ENCODE measurements around the gene RNF151.
"Not testable (repeated sequence)": the region's sequence is repeated elsewhere in the genome, so short reads cannot be mapped to it uniquely, and the experiment has no call there.

Gene RNF151

DNA sequence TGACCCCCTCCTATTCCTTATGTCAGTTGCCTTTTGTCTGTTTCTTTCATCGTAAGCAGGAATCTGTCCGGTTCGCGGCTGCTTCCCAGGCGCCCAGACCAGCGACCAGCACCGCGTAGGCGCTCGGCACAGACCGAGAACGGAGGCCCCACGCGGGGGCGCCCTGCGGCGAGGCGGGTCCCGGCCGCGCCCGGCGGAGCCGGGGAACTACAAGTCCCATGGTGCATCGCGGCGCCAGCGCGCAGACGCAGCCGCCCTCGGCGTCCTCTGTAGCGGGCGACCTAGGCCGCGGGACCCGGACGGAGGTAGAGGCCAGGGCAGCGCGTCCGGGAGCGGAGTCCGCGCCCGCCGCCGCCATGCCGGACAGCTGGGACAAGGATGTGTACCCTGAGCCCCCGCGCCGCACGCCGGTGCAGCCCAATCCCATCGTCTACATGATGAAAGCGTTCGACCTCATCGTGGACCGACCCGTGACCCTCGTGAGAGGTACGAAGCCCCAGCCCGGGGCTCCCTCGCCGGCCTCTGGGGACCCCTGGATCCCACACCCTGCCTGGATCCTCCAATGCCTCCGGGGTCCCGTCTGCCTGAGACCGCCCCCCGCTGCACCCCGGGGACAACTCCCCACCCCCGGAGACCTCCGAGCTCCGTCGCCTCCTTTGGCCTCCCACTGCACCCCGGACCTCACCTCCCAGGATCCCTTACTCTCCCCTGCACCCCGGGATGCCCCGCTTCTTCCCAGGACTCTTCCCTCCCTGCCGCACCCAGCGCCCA is 7.2 kb upstream of the RNF151 start, which contains the start of gene NDUFB10:
Gene NDUFB10 (plus strand): TSS at position 270 of the 771 bp plus-strand sequence. CDS start 87 bp downstream, at position 357.
- peak; percentile 96 for DNase-seq (ENCODE audit: low read depth, low spot score)

DNA sequence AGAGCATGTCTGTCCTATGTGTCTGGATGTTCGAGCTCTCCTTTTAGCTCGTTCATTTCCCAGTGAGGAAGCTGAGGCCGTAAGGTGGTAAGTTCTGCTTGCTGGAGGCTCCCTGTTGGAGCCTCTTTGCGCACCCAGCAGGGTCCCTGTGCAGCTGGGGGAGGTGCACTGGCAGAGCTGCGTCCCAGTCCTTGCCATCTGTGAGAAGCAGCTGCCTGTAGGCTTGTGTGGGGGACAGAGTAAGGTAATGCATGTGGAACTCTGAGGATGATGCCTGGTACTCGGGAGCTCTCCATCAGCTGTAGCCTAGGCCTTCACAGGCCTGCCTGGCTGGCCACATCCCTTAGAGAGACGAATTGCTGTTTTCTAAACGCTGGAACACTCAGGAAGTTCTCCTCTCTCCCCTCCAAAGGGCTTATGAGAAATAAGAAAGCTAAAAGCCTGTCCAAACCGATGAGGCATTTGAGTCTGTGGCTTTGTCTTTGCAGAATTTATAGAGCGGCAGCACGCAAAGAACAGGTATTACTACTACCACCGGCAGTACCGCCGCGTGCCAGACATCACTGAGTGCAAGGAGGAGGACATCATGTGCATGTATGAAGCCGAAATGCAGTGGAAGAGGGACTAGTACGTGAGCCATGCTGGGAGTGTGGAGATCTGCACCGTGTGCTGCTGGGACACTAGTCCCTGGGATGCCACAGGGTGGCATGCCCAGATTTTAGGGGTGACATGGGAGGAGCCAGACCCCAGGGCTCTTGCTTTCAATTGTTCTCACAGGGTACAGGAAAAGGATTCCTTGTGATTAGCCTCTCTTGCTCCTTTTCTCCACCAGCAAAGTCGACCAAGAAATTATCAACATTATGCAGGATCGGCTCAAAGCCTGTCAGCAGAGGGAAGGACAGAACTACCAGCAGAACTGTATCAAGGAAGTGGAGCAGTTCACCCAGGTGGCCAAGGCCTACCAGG is 5.7 kb upstream of the RNF151 start:
- DNase-seq (ENCODE audit: low read depth, low spot score): peak; percentile 40

DNA sequence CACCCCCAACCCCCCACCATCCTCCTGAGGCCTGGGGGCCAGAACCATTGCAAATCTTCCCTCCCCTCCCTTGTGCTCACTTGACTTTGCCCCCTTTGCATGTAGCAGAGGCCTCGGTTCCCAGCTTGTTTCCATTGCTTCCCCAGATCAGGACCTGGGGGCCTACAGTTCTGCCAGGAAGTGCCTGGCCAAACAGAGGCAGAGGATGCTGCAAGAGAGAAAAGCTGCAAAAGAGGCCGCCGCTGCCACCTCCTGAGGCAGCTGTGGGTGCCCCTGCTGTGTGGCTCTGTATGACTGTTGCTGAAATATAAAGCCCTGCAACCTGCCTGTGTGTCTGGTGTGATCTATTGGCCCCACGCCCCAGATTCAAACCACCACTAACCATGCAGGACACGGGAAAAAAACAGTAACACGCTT is 5.0 kb upstream of the RNF151 start:
- no peak for DNase-seq (ENCODE audit: low read depth, low spot score)

DNA sequence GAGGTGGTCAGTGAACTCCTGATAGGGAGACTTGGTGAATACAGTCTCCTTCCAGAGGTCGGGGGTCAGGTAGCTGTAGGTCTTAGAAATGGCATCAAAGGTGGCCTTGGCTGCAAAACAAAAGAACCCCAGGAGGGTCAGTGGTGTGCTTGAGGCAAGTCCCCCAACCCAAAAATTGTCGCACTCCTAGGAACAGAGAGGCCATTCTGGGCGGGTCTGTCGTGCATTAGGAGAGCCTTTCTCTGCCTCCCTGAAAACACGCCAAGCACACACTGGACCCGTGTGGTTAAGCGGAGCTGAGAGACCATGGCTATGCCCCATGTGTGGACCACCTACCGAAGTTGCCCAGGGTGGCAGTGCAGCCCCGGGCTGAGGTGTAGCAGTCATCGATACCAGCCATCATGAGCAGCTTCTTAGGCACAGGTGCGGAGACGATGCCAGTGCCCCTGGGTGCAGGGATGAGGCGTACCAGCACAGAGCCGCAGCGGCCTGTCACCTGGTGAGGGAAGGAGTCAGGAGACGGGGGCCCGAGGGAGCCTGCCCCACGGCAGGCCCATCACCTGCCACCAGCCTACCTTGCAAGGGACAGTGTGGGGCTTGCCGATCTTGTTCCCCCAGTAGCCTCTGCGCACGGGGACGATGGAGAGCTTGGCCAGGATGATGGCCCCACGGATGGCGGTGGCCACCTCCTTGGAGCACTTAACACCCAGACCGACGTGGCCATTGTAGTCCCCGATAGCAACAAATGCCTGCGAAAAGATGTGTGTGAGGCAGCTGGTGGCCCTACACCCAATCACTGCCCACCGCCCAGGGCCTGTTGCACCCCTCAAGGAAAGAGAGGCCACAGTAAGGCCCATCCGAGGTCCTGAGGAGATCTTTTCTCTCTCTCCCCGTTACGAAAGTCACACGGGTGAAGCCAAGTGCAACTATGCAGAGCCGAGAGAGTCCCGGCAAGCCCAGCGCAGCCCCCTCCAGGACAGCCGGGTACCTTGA is 4.2 kb upstream of the RNF151 start:
- DNase-seq (ENCODE audit: low read depth, low spot score): not testable (repeated sequence)

DNA sequence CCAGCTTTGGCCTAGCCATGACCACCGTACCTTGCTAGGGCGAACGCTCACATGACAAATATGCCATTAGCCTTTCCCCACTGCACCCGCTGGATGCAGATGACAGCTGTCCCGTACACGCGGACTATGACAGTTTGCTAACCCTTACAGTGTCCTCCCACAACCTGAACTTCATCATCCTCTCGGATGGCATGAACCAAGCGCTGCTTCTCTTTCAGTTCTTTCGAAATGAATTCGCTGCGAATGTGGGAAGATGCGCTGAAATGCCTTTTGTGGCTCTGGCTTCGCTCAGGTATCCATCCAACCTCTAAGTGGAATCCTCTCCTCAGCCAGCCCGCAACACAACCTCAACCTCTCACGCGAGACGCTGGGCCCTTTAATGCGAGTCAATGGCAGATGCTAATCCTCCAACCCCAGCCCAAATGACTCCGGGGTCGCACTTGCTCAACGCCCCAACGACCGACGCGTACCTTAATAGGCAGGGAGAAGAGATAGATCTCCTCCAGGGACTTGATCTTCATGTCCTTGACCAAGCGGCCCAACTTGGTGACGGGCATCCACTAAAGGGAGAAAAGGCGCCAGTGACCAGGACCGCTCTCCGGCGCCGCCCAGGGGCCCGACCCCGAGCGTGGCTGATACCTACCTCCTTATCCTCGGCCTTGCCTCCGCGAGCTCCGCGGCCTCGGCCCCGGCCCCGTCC is 2.7 kb upstream of the RNF151 start:
- peak; percentile 58 for DNase-seq (ENCODE audit: low read depth, low spot score)

DNA sequence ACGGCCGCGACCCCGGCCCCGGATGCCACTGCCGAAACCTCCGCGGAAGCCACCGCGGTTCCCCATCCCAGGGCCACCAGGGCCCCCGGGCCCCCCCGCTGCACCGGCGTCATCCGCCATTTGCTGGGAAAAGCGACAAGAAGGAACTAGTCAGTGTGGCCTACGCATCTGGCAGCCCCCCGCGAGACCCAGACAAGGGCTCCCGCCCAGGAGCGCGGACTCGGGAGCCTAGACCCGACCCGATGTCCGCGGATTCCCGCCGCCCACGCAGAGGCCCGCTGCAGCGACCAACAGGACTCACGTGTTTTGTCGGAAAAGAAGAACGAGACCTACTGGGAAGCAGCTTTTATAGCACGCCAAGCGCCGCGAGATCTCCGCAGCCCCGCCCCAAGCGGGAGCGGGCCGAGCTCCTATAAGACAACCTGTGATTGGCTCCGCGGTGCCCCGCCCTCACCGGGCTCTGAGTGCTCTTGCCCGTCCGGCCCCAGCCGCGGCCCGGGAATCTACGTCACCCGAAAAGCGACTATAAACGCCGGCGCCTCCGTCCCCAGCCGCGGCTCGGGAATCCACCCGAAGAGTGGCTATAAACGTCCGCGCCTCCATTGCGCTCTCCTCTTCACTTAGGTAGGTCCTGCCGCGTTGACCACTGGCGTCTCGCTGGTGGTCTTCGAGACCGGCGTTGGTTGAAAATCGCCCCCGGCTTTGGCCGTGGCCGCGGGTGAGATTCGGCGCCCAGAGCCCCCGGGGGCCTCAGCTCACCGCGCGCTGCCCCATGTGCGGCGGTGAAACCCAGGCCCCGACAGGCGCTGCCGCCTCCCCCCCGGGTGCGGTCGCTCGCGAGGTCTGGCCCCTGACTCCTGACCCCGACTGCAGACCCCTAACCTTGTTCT is 1.9 kb upstream of the RNF151 start, which contains the start of gene RPS2:
Gene RPS2 (minus strand): TSS at position 321 of the 890 bp plus-strand sequence. CDS start 201 bp downstream, at position 120.
- DNase-seq (ENCODE audit: low read depth, low spot score): peak; percentile 99

DNA sequence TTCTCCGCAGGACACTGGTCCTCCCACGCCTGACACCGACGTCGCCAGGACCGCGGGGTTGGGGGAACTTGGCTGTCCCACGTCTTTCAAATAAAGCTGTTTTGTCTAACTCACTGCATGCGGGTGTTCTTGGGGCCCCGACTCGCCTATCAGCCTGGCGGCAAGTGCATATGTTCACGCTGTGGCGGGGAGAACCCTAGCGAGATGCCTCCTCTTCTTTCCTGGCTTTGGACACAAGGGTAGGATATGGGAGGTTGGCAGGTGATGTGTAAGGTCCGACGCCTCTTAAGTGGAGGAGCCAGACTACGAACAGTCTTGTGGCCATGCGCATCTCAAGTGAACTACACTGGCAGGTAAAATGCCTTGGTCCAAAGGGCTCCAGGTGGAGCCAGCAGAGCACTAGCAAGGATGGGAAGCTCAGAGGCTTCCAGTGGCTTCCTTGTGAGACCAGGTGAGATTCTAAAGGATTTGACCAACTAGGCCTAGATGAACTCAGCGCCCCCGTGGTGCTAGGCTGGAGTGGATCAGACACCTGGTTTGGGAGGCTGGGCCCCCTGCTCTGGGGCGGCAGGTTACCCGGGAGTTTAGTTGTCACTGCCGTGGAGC is 1.2 kb upstream of the RNF151 start:
- no peak for DNase-seq (ENCODE audit: low read depth, low spot score)

DNA sequence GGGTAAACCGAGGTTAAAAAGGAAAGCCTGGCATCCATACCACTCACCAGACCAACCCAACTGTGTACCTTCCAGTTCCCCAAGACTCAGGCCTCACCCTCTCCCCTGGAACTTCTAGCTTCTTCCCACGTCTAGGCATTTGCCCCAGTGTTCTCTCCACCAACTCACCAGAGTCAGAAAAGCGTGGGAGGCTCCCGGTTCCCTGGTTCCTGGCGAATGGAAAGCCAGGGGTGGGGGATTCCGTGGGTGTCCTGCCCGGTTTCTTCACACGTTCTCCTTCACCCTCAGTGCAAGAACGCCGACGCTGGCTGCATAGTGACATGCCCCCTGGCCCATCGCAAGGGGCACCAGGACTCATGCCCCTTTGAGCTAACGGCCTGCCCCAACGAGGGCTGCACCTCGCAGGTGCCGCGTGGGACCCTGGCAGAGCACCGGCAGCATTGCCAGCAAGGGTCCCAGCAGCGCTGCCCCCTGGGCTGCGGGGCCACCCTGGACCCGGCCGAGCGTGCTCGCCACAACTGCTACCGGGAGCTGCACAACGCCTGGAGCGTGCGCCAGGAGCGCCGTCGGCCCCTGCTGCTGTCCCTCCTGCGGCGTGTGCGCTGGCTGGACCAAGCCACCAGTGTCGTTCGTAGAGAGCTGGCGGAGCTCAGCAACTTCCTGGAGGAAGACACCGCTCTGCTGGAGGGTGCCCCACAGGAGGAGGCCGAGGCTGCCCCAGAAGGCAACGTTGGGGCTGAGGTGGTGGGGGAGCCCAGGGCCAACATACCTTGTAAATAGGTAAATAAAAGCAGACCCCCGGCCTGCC is 1.7 kb downstream of the RNF151 start:
- no peak for DNase-seq (ENCODE audit: low read depth, low spot score)

DNA sequence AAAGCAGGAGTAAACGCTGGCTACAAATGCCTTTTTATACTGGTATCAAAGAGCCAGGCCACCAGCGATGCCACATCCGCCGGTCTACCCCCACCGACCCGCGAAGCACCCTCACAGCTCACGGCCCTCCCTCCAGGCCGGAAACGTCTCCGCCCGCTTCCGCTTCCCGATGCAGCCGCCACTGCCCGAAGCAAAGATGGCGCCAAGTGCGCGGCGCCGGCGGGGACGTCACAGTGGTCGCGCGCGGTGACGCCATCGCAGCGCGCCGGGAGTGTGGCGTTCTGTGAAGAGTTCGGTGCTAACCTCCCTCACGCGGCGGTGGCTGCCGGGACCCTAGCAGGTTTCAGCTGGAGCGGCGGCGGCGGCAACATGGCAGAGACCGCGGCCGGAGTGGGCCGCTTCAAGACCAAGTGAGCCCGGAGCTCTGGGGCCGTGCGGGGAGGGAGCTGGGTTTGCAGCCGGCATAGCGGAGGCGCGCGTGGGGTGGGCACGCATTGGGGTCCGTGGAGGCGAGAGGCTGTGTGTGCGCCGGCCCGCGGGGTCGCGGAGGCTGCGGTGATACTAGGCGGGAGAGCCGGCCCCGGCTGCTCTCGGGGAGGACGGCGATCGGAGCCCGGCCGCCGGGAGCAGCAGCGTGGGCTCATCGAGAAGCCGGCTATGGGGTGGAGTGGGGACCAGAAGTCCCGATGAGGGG is 5.3 kb downstream of the RNF151 start, which contains the start of gene TBL3:
Gene TBL3 (plus strand): TSS at position 258 of the 694 bp plus-strand sequence. CDS start 112 bp downstream, at position 370.
- DNase-seq (ENCODE audit: low read depth, low spot score): peak; percentile 99

DNA sequence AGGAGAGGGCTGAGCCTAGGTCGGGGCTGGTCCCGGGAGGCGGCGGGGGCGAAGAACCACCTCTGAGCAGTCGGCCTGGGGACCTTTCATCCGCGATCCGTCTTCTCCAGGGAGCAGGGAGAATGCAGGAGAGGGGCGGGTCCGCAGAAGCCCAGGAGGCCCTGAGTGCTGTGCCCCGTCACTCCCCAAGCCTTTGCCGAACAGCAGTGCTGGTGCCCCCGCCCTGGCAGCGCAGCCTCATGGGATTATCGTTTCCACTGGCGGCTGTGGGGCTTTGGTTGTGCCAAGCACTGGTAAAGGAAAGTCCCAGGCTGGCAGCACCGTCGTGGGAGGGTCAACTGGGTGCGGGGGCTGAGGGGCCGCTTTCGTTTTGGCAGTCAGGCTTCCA is 5.8 kb downstream of the RNF151 start:
- DNase-seq (ENCODE audit: low read depth, low spot score): no peak

DNA sequence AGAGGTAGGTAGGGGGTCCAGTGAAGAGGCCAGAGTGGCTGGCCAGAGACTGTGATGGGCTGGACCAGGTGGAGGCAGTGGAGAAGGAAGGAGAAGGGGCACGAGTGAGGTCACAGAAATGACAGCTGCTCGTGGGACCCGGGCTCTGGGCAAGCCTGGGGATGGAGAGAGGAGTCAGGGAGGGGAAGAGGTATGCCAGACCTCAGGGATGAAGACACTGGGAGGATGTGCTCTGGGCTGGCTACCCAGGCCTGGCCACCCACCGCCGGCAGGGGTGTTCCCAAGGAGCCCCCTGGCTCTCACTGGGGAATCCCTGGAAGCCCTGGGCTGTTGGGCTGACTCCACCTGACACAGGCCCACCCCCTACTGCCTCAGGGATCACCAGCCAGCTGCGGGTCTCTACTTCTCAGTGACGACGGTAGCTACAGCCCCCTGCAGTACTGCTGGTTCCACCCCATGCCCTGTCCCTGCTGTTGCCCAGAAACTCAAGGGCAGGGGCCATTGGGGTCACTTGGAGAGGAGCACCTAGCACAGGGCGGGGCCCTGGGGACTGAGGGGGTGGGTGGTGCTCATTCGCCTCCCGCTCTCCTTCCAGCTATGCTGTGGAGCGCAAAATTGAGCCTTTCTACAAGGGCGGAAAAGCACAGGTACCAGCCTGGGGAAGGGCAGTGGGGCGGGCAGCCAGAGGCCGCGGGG is 7.0 kb downstream of the RNF151 start:
- DNase-seq (ENCODE audit: low read depth, low spot score): no peak

DNA sequence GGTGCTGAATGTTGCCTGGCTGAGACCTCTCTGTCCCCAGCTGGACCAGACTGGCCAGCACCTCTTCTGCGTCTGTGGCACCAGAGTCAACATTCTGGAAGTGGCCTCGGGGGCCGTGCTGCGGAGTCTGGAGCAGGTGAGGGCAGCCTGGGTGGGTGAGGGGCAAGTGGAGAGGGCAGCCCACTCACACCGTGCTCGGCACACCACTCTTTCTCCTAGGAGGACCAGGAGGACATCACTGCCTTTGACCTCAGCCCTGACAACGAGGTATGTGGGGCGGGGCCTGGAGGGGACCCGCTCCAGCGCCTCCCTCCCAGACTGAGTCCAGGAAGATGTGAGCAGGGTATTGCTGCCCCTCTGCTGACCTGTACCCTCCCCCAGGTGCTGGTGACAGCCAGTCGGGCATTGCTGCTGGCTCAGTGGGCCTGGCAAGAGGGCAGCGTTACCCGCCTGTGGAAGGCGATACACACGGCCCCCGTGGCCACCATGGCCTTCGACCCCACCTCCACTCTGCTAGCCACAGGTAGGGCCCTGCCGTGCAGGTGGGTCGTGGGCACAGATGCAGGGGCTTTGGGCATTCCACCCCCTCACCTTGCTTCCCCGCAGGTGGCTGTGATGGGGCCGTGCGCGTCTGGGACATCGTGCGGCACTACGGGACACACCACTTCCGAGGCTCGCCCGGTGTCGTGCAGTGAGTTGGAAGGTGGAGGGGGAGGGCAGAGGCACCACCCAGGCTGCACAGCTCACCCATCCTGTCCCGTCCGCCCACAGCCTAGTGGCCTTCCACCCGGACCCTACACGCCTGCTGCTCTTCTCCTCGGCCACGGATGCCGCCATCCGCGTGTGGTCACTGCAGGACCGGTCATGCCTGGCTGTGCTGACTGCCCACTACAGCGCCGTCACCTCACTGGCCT is 7.8 kb downstream of the RNF151 start:
- no peak for DNase-seq (ENCODE audit: low read depth, low spot score)

DNA sequence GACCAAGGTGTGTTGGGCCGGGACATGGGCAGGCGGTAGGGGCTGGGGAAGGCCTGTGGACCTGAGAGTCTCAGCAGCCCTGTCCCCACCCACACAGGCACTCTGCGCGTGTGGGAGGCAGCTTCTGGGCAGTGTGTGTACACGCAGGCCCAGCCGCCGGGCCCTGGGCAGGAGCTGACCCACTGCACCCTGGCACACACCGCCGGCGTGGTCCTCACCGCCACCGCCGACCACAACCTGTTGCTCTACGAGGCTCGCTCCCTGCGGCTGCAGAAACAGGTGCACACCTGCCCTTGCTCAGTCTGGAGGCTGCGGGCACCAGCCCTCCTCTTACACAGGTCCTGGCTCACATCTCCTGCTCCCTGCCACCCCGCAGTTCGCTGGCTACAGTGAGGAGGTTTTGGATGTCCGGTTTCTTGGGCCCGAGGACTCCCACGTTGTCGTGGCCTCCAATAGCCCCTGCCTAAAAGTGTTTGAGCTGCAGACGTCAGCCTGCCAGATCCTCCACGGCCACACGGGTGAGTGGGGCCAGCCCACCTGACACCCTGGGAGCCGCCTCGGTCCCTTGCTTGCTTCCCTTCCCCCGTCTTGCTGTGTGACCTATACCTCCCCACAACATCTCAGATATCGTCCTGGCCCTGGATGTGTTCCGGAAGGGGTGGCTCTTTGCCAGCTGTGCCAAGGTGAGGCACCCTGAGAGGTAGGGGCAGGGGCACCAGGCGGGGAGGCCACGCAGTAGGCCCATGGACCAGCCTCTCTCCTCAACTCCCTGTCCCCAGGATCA is 9.0 kb downstream of the RNF151 start:
- DNase-seq (ENCODE audit: low read depth, low spot score): no peak

DNA sequence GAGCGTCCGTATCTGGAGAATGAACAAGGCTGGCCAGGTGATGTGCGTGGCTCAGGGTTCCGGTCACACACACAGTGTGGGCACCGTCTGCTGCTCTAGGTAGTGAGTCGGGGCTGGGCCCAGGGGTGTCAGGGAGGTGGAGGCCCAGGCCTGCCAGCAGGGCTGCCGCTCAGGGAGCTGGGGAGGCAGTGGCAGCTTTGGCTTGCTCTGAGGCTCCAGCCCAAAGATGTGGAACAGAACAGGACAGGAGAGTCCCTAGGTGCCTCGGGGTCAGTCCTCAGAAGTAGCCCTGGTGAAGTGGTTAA is 9.5 kb downstream of the RNF151 start:
- no peak for DNase-seq (ENCODE audit: low read depth, low spot score)
